Tibial nerve (tissue), 4 donors: ENCODE data around the gene DCUN1D3. TPM values are rescaled to one million over a fixed set of nuclear protein-coding genes. Genes with fewer than 3 reads are reported as not detected.

Experiments
- DNase-seq, 2 donors: peaks; one replicate each; pipeline ENCODE4 v3.0.0-alpha.2; 2019; ENCODE audit warnings: low spot score in 2 of 2
- H3K27ac ChIP-seq, 4 donors: fragments of 200-600 bp; sonication (generic) in 3 of 4; one replicate each; pipeline ENCODE4 v1.5.1; 2017 to 2019; ENCODE audit warnings: mild to moderate bottlenecking in 1 of 4
- H3K27me3 ChIP-seq, 2 donors: fragments of 200-600 bp; sonication (generic) in 1 of 2; one replicate each; pipeline versions ENCODE4 v1.5.1 to v1.6.0; 2017 to 2019
- H3K36me3 ChIP-seq, 3 donors: fragments of 200-600 bp; sonication (generic); one replicate each; pipeline ENCODE4 v1.5.1; 2018 to 2019
- H3K4me1 ChIP-seq, 4 donors: fragments of 200-600 bp; sonication (generic) in 3 of 4; one replicate each; pipeline ENCODE4 v1.5.1; 2017 to 2019
- H3K4me3 ChIP-seq, 4 donors: fragments of 200-600 bp; sonication (generic) in 3 of 4; one replicate each; pipeline ENCODE4 v1.5.1; 2017 to 2019; ENCODE audit warnings: mild to moderate bottlenecking in 1 of 4, moderate library complexity in 1 of 4
- H3K9me3 ChIP-seq, 4 donors: fragments of 200-600 bp; sonication (generic) in 3 of 4; one replicate each; pipeline ENCODE4 v1.5.1; 2017 to 2019
- EP300 ChIP-seq, 2 donors: sonication (generic); formaldehyde crosslinking; IDR thresholded peaks; one replicate each; pipeline ENCODE4 v1.6.1; 2017; ENCODE audit warnings: antibody characterized with exemption in 2 of 2, mild to moderate bottlenecking in 1 of 2
- POLR2A ChIP-seq, 2 donors: fragments of 450-650 bp; IDR thresholded peaks; one replicate each; pipeline ENCODE4 v1.6.1; 2017; ENCODE audit warnings: antibody characterized with exemption in 2 of 2, mild to moderate bottlenecking in 2 of 2, moderate library complexity in 2 of 2
- WGBS, 2 donors: methylation state at CpG; one replicate each; pipeline ENCODE4 v1.1.5; 2018; 5-methylcytosine and 5-hydroxymethylcytosine counted together
- total RNA-seq, 4 donors: library from RNA; depleted of rRNA; stranded (reverse); fragments of >200 nt; gene quantifications; one replicate each; pipeline ENCODE4 v1.1.0, GENCODE V29; 2016
- TF ChIP-seq, protein P1 (sequence below), 5 experiments: fragments of 200-600 bp in 3 of 5; fragments of 450-650 bp in 2 of 5; sonication (generic) in 3 of 5; IDR thresholded peaks; one replicate each; pipeline ENCODE4 v1.5.1; 2016 to 2019; ENCODE audit warnings: antibody characterized with exemption in 5 of 5, mild to moderate bottlenecking in 3 of 5, moderate library complexity in 2 of 5

Gene DCUN1D3
- total RNA-seq, 4 donors from 2014 or later = 28.8 to 37.5 (median 29.3) TPM

DNA sequence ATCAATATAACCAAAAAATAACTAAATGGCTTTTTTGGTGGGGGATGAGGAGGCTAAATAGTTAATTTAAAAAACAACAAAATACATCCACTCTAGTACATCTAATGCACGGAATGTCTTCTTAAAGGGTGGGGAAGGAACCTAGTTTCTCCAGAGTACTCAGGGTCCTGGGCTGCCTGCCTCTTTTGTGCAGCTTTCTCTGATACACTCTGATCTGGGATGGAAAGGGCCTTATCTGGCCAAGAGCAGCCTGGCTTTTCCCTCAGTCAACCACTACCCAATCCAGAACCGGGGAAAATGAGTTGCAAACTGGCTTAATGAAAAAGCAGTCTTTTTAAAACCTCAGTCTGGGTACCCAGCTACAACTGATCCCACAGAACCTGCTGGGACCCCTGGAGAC, 42.9 kb downstream of the DCUN1D3 start:
- DNase-seq = no peak
- Histone ChIP-seq H3K36me3 (peaks cover 0 to 51% (median 0%) of the 10 kb centered on the region in 3 donors), H3K27me3 (no peaks in the 10 kb centered on the region), H3K27ac (peak overlapping the region in 2 of 4 donors; percentile 57 to 65), H3K9me3 (no peaks in the 10 kb centered on the region), H3K4me1 (peaks cover 3 to 80% (median 37%) of the 10 kb centered on the region in 4 donors), H3K4me3 (no peak overlapping the region)
- WGBS, 2 donors = 64 to 69% methylated on average over 2 of the region's 2 CpGs
- TF ChIP-seq, protein P1, sequence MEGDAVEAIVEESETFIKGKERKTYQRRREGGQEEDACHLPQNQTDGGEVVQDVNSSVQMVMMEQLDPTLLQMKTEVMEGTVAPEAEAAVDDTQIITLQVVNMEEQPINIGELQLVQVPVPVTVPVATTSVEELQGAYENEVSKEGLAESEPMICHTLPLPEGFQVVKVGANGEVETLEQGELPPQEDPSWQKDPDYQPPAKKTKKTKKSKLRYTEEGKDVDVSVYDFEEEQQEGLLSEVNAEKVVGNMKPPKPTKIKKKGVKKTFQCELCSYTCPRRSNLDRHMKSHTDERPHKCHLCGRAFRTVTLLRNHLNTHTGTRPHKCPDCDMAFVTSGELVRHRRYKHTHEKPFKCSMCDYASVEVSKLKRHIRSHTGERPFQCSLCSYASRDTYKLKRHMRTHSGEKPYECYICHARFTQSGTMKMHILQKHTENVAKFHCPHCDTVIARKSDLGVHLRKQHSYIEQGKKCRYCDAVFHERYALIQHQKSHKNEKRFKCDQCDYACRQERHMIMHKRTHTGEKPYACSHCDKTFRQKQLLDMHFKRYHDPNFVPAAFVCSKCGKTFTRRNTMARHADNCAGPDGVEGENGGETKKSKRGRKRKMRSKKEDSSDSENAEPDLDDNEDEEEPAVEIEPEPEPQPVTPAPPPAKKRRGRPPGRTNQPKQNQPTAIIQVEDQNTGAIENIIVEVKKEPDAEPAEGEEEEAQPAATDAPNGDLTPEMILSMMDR (IDR thresholded peaks at IDR 0.05) = no peak
- TF ChIP-seq EP300 (IDR thresholded peaks at IDR 0.05) = no peak
- no peak for TF ChIP-seq POLR2A (IDR thresholded peaks at IDR 0.05)

DNA sequence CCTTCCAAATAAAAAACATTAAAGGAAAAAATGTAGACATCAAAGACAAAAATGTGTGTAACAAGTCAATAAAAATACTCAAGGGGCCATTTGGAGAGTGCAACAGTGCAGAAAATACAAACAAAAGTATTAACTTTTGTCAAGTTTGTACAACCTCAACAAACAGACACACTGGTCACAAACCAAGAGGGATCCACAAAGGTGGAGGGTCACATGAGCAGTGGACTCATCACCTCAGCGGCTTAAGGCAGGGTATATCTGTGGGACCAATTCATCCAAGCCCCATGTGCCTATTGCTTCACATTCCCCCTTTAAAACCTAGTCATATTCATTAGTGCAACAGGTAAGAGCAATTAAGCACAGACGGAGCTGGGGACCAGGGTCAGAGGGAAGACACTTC, 45.2 kb downstream of the DCUN1D3 start:
- H3K36me3 ChIP-seq = peaks cover 0 to 28% (median 0%) of the 10 kb centered on the region in 3 donors
- H3K9me3 ChIP-seq = no peaks in the 10 kb centered on the region
- no peak overlapping the region for H3K4me3 ChIP-seq
- peak overlapping the region in 1 of 4 donors; percentile 92 for H3K27ac ChIP-seq
- no peaks in the 10 kb centered on the region for H3K27me3 ChIP-seq
- no peak for DNase-seq
- peaks cover 0 to 86% (median 47%) of the 10 kb centered on the region in 4 donors for H3K4me1 ChIP-seq
- 90 to 92% methylated on average over 2 of the region's 2 CpGs for WGBS, 2 donors
- no peak for TF ChIP-seq EP300 (IDR thresholded peaks at IDR 0.05)
- no peak for TF ChIP-seq POLR2A (IDR thresholded peaks at IDR 0.05)
- TF ChIP-seq, protein P1 (IDR thresholded peaks at IDR 0.05) = no peak

DNA sequence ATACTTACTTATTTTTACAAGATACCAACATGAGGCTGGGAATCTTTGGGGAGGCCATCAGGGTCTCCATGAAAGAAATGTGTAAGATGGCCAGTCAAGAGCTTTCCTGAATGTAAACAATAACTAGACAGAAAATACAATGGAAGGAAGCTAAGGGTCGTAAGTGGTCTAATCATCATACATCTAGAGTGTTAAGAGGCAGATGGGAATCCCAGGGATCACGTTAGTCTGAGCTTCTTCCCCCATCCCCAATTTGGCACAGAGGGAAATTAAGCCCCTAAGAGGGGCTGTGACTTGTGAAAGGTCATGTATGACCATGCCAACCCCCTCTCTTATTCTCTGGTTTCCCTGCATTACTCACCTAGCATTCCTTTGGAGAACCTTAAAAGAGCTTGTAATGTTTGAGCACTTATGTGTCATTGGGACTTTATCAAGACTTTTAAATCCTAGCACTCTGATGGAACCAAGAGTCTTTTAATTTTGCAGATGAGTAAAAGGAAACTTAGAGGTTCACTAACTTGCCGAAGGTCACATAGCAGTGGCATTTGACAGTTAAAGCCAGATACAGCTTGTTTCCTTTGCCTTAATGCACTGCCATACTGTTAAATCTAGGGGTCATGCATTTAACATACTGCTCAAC, 46.1 kb downstream of the DCUN1D3 start:
- Histone ChIP-seq H3K4me3 (no peak overlapping the region), H3K27me3 (no peaks in the 10 kb centered on the region), H3K27ac (peak overlapping the region in 3 of 4 donors; percentile 70 to 92 (median 89)), H3K36me3 (peaks cover 0 to 20% (median 0%) of the 10 kb centered on the region in 3 donors), H3K4me1 (peaks cover 0 to 83% (median 43%) of the 10 kb centered on the region in 4 donors), H3K9me3 (no peaks in the 10 kb centered on the region)
- DNase-seq = no peak
- TF ChIP-seq, protein P1 (IDR thresholded peaks at IDR 0.05) = no peak
- TF ChIP-seq POLR2A (IDR thresholded peaks at IDR 0.05) (no peak), EP300 (IDR thresholded peaks at IDR 0.05) (no peak)
- WGBS, 2 donors = 81 to 89% methylated on average over 3 of the region's 3 CpGs

DNA sequence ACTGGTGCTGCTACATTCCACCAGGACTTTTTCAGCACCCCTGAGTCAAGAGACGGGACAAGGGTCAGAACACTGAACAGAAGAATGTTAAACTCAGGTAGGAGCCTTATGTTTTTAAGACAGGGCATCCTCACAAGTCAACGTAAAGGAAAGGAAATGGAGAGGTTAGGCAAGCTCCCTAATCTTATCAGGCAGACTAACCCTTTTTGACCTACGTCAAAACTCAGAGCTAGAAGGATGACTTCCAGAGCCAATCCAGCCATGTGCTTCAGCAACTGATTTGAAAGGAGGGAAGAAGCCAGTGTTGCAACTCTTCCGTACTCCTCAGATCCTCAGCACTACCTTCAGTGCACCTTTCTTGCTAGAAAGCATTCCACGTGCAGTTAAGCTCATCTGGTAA, 47.0 kb downstream of the DCUN1D3 start:
- Histone ChIP-seq H3K36me3 (peaks cover 0 to 19% (median 0%) of the 10 kb centered on the region in 3 donors), H3K4me3 (no peak overlapping the region), H3K27ac (peak overlapping the region; percentile 49 to 92 (median 80)), H3K27me3 (no peaks in the 10 kb centered on the region), H3K9me3 (no peaks in the 10 kb centered on the region), H3K4me1 (peaks cover 0 to 80% (median 43%) of the 10 kb centered on the region in 4 donors)
- WGBS, 2 donors = 84 to 90% methylated on average over 5 of the region's 5 CpGs
- no peak for TF ChIP-seq EP300 (IDR thresholded peaks at IDR 0.05)
- TF ChIP-seq POLR2A (IDR thresholded peaks at IDR 0.05) = no peak
- TF ChIP-seq, protein P1 (IDR thresholded peaks at IDR 0.05) = no peak
- DNase-seq = no peak

DNA sequence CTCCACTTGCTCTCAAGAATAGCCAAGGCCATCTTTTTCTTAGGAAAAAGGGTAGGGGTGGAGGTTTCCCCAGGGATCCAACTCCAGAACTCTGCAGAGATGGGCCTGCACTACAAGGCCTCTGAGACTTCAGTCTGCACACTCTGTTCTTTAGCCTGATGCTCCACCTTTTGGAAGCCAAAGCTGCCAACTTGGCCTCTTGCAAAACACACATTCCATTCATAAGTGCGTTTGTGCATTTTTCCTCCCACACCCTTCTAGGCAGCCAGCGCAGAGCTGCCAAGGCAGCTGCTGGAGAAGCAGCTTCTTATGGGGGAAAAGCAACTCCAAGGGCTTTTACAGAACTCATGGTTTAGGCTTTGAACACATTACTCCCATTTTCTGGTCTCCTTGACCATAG, 48.6 kb downstream of the DCUN1D3 start:
- WGBS, 2 donors = 7 to 14% methylated on average over 2 of the region's 2 CpGs
- no peaks in the 10 kb centered on the region for H3K9me3 ChIP-seq
- H3K27ac ChIP-seq = peak overlapping the region; percentile 70 to 94 (median 86)
- no peaks in the 10 kb centered on the region for H3K27me3 ChIP-seq
- H3K4me3 ChIP-seq = no peak overlapping the region
- TF ChIP-seq, protein P1 (IDR thresholded peaks at IDR 0.05) = peak in 1 of 5 experiments; percentile 24
- TF ChIP-seq POLR2A (IDR thresholded peaks at IDR 0.05) = peak; percentile 37 to 59
- TF ChIP-seq EP300 (IDR thresholded peaks at IDR 0.05) = peak; percentile 87 to 99
- peak; percentile 72 to 82 for DNase-seq
- peaks cover 0 to 17% (median 0%) of the 10 kb centered on the region in 3 donors for H3K36me3 ChIP-seq
- H3K4me1 ChIP-seq = peaks cover 0 to 64% (median 37%) of the 10 kb centered on the region in 4 donors
